OCI-LY1 (cell line): ENCODE data around the gene TP73.

Experiments used
- CTCF ChIP-seq: fragments of 200-600 bp; sonication (generic), shearing (Covaris generic); IDR thresholded peaks from 2 replicates; pipeline ENCODE4 v1.5.1; 2017; ENCODE audit warnings: mild to moderate bottlenecking, antibody characterized with exemption, low read length, moderate library complexity, mixed read lengths
- EZH2 ChIP-seq: fragments of 200-600 bp; sonication (generic), shearing (Covaris generic); IDR thresholded peaks from 2 replicates; pipeline ENCODE4 v1.8.0; 2017; ENCODE audit warnings: borderline replicate concordance, mixed run types, mild to moderate bottlenecking, antibody characterized with exemption, low read length, moderate library complexity, mixed read lengths

- no peak for TF ChIP-seq CTCF
- no peak for TF ChIP-seq EZH2
Measured at GRCh38 chr1:3657096-3657475, 4.8 kb downstream of the TP73 start.
